ENCODE results near the gene MST1R.

DNA sequence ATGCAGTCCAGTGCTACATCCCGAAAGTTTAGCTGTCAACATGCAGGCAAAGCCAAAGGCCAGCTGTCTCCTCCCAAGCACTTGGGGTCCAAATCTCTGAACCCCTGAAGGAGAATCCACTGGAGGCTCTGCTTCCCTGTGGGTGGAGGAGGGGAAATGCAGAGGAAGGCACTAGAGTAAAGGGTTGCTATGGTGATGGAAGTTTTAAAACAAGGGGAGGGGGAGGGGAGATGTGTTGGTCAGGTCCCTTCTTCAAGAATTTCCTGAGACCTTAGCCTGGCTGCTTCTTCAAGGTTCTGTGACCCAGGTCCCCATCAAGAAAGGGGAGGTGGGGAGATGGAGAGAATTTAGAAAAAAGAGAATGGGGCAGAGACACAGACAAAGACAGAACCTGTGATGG is 36.3 kb downstream of the MST1R start:
- TF ChIP-seq NCOR1 (IDR thresholded peaks at IDR 0.05) (no peak), POLR2H (tag; IDR thresholded peaks at IDR 0.05; ENCODE audit: low read depth) (no peak), MYBL2 (IDR thresholded peaks at IDR 0.05; ENCODE audit: low read depth) (no peak), MYBL2 (CRISPR knock-in tag; IDR thresholded peaks at IDR 0.05; ENCODE audit: borderline replicate concordance) (no peak), HINFP (tag; conservative IDR thresholded peaks at IDR 0.05; ENCODE audit: low read depth) (no peak), PHF8 (IDR thresholded peaks at IDR 0.05; ENCODE audit: borderline replicate concordance, low read length) (no peak), KLF6 (CRISPR knock-in tag; IDR thresholded peaks at IDR 0.05; ENCODE audit: borderline replicate concordance) (no peak), EZH2 (IDR thresholded peaks at IDR 0.05; ENCODE audit: borderline replicate concordance, low read depth, low read length) (no peak)
- TF ChIP-seq, protein P1, sequence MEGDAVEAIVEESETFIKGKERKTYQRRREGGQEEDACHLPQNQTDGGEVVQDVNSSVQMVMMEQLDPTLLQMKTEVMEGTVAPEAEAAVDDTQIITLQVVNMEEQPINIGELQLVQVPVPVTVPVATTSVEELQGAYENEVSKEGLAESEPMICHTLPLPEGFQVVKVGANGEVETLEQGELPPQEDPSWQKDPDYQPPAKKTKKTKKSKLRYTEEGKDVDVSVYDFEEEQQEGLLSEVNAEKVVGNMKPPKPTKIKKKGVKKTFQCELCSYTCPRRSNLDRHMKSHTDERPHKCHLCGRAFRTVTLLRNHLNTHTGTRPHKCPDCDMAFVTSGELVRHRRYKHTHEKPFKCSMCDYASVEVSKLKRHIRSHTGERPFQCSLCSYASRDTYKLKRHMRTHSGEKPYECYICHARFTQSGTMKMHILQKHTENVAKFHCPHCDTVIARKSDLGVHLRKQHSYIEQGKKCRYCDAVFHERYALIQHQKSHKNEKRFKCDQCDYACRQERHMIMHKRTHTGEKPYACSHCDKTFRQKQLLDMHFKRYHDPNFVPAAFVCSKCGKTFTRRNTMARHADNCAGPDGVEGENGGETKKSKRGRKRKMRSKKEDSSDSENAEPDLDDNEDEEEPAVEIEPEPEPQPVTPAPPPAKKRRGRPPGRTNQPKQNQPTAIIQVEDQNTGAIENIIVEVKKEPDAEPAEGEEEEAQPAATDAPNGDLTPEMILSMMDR (IDR thresholded peaks at IDR 0.05 in 2 of 3, conservative IDR thresholded peaks at IDR 0.05 in 1 of 3; ENCODE audit: insufficient read depth in 2 of 3, low read depth in 1 of 3, low read length in 3 of 3) = no peak
- TF ChIP-seq, protein P2, sequence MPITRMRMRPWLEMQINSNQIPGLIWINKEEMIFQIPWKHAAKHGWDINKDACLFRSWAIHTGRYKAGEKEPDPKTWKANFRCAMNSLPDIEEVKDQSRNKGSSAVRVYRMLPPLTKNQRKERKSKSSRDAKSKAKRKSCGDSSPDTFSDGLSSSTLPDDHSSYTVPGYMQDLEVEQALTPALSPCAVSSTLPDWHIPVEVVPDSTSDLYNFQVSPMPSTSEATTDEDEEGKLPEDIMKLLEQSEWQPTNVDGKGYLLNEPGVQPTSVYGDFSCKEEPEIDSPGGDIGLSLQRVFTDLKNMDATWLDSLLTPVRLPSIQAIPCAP (CRISPR knock-in tag; IDR thresholded peaks at IDR 0.05; ENCODE audit: borderline replicate concordance) = no peak
- TF ChIP-seq, protein P3, sequence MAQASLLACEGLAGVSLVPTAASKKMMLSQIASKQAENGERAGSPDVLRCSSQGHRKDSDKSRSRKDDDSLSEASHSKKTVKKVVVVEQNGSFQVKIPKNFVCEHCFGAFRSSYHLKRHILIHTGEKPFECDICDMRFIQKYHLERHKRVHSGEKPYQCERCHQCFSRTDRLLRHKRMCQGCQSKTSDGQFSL (CRISPR knock-in tag; IDR thresholded peaks at IDR 0.05) = no peak
- TF ChIP-seq, protein P3 (tag; IDR thresholded peaks at IDR 0.05) = no peak
- TF ChIP-seq, protein P4, sequence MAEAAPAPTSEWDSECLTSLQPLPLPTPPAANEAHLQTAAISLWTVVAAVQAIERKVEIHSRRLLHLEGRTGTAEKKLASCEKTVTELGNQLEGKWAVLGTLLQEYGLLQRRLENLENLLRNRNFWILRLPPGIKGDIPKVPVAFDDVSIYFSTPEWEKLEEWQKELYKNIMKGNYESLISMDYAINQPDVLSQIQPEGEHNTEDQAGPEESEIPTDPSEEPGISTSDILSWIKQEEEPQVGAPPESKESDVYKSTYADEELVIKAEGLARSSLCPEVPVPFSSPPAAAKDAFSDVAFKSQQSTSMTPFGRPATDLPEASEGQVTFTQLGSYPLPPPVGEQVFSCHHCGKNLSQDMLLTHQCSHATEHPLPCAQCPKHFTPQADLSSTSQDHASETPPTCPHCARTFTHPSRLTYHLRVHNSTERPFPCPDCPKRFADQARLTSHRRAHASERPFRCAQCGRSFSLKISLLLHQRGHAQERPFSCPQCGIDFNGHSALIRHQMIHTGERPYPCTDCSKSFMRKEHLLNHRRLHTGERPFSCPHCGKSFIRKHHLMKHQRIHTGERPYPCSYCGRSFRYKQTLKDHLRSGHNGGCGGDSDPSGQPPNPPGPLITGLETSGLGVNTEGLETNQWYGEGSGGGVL (CRISPR knock-in tag; IDR thresholded peaks at IDR 0.05) = no peak
